Measurements from ENCODE around the gene ETV2.

DNA sequence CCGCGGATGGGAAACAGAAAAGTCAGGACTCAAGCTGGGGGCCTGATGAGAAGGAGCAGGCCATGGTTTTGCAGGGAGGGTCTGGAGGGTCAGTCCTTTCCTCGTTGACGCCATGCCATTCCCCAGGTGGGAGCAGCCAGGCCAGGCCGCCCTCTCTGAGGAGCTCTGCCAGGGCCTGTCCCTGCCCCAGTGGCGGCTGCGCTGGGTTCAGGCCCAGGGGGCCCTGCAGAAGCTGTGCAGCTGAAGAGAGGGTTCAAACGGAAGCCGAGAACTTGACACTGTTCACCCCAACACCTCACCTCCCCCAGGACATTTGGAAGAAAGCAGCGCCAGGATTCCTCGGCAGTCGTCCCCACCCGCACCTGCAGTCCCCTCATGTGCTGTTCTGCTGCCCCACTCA is 18.8 kb upstream of the ETV2 start:
- TF ChIP-seq POLR2A (IDR thresholded peaks at IDR 0.05; ENCODE audit: borderline replicate concordance, extremely low read depth, insufficient read depth, insufficient read length) (no peak), SRF (IDR thresholded peaks at IDR 0.05; ENCODE audit: low read depth) (no peak), SIN3A (IDR thresholded peaks at IDR 0.05; ENCODE audit: low read depth) (no peak), JUND (IDR thresholded peaks at IDR 0.05) (no peak), CEBPB (IDR thresholded peaks at IDR 0.05; ENCODE audit: low read depth) (no peak), TCF7L2 (IDR thresholded peaks at IDR 0.05; ENCODE audit: borderline replicate concordance, extremely low read depth, insufficient read depth, insufficient read length) (no peak), FOSL1 (IDR thresholded peaks at IDR 0.05; ENCODE audit: low read depth) (no peak), EGR1 (IDR thresholded peaks at IDR 0.05; ENCODE audit: low read depth) (no peak), YY1 (IDR thresholded peaks at IDR 0.05; ENCODE audit: extremely low read depth, insufficient replicate concordance, low read depth, low read length) (no peak), EZH2 (IDR thresholded peaks at IDR 0.05) (no peak), EZH2phosphoT487 (IDR thresholded peaks at IDR 0.05; ENCODE audit: borderline replicate concordance) (no peak), POLR2AphosphoS5 (IDR thresholded peaks at IDR 0.05; ENCODE audit: low read depth, low read length) (no peak)
- TF ChIP-seq, protein P1, sequence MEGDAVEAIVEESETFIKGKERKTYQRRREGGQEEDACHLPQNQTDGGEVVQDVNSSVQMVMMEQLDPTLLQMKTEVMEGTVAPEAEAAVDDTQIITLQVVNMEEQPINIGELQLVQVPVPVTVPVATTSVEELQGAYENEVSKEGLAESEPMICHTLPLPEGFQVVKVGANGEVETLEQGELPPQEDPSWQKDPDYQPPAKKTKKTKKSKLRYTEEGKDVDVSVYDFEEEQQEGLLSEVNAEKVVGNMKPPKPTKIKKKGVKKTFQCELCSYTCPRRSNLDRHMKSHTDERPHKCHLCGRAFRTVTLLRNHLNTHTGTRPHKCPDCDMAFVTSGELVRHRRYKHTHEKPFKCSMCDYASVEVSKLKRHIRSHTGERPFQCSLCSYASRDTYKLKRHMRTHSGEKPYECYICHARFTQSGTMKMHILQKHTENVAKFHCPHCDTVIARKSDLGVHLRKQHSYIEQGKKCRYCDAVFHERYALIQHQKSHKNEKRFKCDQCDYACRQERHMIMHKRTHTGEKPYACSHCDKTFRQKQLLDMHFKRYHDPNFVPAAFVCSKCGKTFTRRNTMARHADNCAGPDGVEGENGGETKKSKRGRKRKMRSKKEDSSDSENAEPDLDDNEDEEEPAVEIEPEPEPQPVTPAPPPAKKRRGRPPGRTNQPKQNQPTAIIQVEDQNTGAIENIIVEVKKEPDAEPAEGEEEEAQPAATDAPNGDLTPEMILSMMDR (IDR thresholded peaks at IDR 0.05 in 2 of 3, conservative IDR thresholded peaks at IDR 0.05 in 1 of 3; ENCODE audit: borderline replicate concordance in 1 of 3, insufficient read depth in 1 of 3, low read depth in 2 of 3, low read length in 2 of 3), result no peak
- TF ChIP-seq, protein P2, sequence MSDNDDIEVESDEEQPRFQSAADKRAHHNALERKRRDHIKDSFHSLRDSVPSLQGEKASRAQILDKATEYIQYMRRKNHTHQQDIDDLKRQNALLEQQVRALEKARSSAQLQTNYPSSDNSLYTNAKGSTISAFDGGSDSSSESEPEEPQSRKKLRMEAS (IDR thresholded peaks at IDR 0.05), result no peak

All from HCT116 (cell line).